Measurements from ENCODE around the gene COL3A1. TPM values are rescaled to one million over a fixed set of nuclear protein-coding genes. Genes with fewer than 3 reads are reported as not detected.

The COL3A1 gene
- total RNA-seq, 1 donor from 2014 or later, result 123 TPM

- no peak for TF ChIP-seq POLR2A (IDR thresholded peaks at IDR 0.05)
- TF ChIP-seq CTCF (IDR thresholded peaks at IDR 0.05), result no peak
- TF ChIP-seq POLR2AphosphoS5 (IDR thresholded peaks at IDR 0.05; ENCODE audit: insufficient read depth in 1 of 2, low read depth in 1 of 2), result no peak
- Histone ChIP-seq H3K36me3 (peaks cover 0 to 19% of the 10 kb centered on the region in 2 donors), H3K4me1 (no peaks in the 10 kb centered on the region), H3K27me3 (no peaks in the 10 kb centered on the region), H3K4me3 (no peak overlapping the region), H3K9me3 (no peaks in the 10 kb centered on the region), H3K27ac (no peak overlapping the region)
- intact Hi-C loops (cut with DNase I), result no loop called here
- no peak for DNase-seq (ENCODE audit: extremely low spot score in 2 of 2)
These were observed 75.6 kb downstream of the COL3A1 start for GRCh38 chr2:189049709-189050164.

GRCh38 chr2:189050165-189050712, 76.1 kb downstream of the COL3A1 start:
- intact Hi-C loops (cut with DNase I), result no loop called here
- DNase-seq (ENCODE audit: extremely low spot score in 2 of 2), result no peak
- H3K27me3 ChIP-seq, result no peaks in the 10 kb centered on the region
- peaks cover 0 to 19% of the 10 kb centered on the region in 2 donors for H3K36me3 ChIP-seq
- TF ChIP-seq POLR2AphosphoS5 (IDR thresholded peaks at IDR 0.05; ENCODE audit: insufficient read depth in 1 of 2, low read depth in 1 of 2), result no peak
- no peak for TF ChIP-seq CTCF (IDR thresholded peaks at IDR 0.05)
- TF ChIP-seq POLR2A (IDR thresholded peaks at IDR 0.05), result no peak
- H3K4me3 ChIP-seq, result no peak overlapping the region
- no peaks in the 10 kb centered on the region for H3K4me1 ChIP-seq
- H3K27ac ChIP-seq, result no peak overlapping the region
- no peaks in the 10 kb centered on the region for H3K9me3 ChIP-seq

GRCh38 chr2:189056200-189057106, 82.3 kb downstream of the COL3A1 start:
- TF ChIP-seq POLR2AphosphoS5 (IDR thresholded peaks at IDR 0.05; ENCODE audit: insufficient read depth in 1 of 2, low read depth in 1 of 2) (no peak), POLR2A (IDR thresholded peaks at IDR 0.05) (no peak), CTCF (IDR thresholded peaks at IDR 0.05) (no peak)
- no peak for DNase-seq (ENCODE audit: extremely low spot score in 2 of 2)
- Histone ChIP-seq H3K27ac (no peak overlapping the region), H3K27me3 (no peaks in the 10 kb centered on the region), H3K9me3 (no peaks in the 10 kb centered on the region), H3K4me3 (no peak overlapping the region), H3K36me3 (peaks cover 0 to 8% of the 10 kb centered on the region in 2 donors), H3K4me1 (no peaks in the 10 kb centered on the region)
- intact Hi-C loops (cut with DNase I), result no loop called here

GRCh38 chr2:189057316-189057715, 83.1 kb downstream of the COL3A1 start:
- intact Hi-C loops (cut with DNase I), result no loop called here
- Histone ChIP-seq H3K27me3 (no peaks in the 10 kb centered on the region), H3K4me3 (no peak overlapping the region), H3K9me3 (no peaks in the 10 kb centered on the region), H3K27ac (no peak overlapping the region), H3K4me1 (no peaks in the 10 kb centered on the region), H3K36me3 (peaks cover 0 to 9% of the 10 kb centered on the region in 2 donors)
- TF ChIP-seq CTCF (IDR thresholded peaks at IDR 0.05) (no peak), POLR2AphosphoS5 (IDR thresholded peaks at IDR 0.05; ENCODE audit: insufficient read depth in 1 of 2, low read depth in 1 of 2) (no peak), POLR2A (IDR thresholded peaks at IDR 0.05) (no peak)
- DNase-seq (ENCODE audit: extremely low spot score in 2 of 2), result no peak

All from vagina (tissue), 2 donors.